ENCODE data around the gene CASK. TPM values are rescaled to one million over a fixed set of nuclear protein-coding genes. Genes with fewer than 3 reads are reported as not detected.
"Not testable (repeated sequence)": the region's sequence is repeated elsewhere in the genome, so short reads cannot be mapped to it uniquely, and the experiment has no call there.

CASK gene
- total RNA-seq, 1 donor from 2014 or later: 38.2 TPM

DNA sequence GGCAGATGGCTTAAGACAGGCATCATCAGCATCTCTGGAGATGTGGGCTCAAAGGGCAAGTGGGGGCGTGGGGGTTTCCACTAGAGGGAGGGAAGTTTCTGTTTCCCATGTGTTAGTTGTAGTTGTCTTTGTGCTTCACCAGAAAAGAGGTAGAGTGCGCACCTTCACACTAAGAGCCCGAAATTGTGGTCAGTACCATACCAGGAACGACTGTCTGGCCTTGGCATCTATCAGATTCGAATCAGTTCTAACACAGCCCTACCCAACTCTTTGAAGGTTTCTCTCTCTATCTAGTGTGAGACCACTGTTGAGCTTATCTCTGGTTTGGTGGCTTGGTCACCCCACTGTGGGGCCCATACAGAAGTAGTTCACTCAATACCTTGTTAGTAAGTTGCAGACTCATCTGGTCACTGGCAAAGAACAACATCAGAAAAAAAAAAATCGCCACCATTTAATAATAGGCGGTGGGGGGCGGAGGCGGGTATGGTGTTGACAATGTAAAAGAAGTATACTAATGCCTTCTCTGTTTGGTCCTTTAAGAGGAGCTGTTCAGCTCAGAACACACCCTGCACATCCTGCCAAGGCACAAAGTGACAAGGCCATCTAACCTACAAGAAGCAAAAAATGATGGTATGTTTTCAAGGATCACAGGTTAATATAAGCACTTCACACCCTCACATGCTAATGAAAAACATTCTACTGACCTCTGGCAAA lies 405.1 kb downstream of the CASK start:
- no peak for TF ChIP-seq CTCF (IDR thresholded peaks at IDR 0.05)
- intact Hi-C loops (cut with DNase I): no loop called here
- Histone ChIP-seq H3K27ac (no peak overlapping the region), H3K9me3 (no peaks in the 10 kb centered on the region), H3K36me3 (peaks cover 4% of the 10 kb centered on the region), H3K4me3 (no peak overlapping the region), H3K27me3 (ENCODE audit: low read depth) (no peaks in the 10 kb centered on the region), H3K4me1 (no peaks in the 10 kb centered on the region)
- no peak for ATAC-seq
- DNase-seq: no peak

- Histone ChIP-seq H3K9me3 (no peaks in the 10 kb centered on the region), H3K4me1 (no peaks in the 10 kb centered on the region), H3K36me3 (no peaks in the 10 kb centered on the region), H3K4me3 (no peak overlapping the region), H3K27me3 (ENCODE audit: low read depth) (no peaks in the 10 kb centered on the region), H3K27ac (no peak overlapping the region)
- no peak for TF ChIP-seq CTCF (IDR thresholded peaks at IDR 0.05)
- DNase-seq (no peak), ATAC-seq (no peak)
- intact Hi-C loops (cut with DNase I): no loop called here
Measured at GRCh38 chrX:41516999-41517765, 406.2 kb downstream of the CASK start.

DNA sequence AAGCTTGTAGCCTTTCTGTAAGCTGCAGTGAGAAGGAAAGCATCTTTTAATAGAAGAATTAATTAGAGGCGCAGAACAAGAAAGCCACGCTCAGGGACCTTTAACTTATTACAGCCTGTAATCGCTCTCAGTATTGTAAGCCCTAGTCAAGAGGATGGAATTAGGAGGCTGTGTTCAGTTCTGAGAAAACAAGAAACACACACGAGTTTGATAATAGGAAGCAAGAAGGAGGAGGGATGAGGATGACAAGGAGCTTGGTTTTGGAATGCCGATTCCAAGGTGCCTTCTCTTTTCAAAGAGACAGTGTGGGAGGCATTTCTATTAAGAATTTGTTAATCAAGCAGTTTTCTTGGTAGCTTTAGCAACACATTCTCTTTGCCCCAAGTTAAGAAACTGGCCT lies 406.9 kb downstream of the CASK start:
- no peaks in the 10 kb centered on the region for H3K36me3 ChIP-seq
- intact Hi-C loops (cut with DNase I): no loop called here
- no peaks in the 10 kb centered on the region for H3K9me3 ChIP-seq
- no peak for TF ChIP-seq CTCF (IDR thresholded peaks at IDR 0.05)
- no peaks in the 10 kb centered on the region for H3K27me3 ChIP-seq (ENCODE audit: low read depth)
- DNase-seq: no peak
- no peak for ATAC-seq
- no peak overlapping the region for H3K27ac ChIP-seq
- H3K4me1 ChIP-seq: no peaks in the 10 kb centered on the region
- H3K4me3 ChIP-seq: no peak overlapping the region

DNA sequence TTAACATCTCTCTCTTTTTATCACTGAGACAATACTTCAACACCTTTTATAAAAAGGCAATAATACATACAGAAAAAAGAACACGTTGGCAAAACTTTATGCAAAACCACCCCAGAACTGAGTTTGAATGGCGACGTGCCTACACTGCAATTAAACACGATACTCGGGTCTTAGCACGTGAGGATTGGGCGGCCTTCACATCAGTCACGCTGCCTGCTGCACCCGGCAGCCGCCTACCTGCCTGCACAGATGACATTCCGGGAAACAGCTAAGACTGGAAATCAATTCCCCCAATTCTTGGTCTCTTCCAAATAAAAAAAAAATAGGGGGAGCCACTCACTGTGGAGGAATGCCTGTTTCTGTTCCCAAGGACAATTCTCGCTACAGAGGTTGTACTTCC lies 408.0 kb downstream of the CASK start:
- H3K4me3 ChIP-seq: no peak overlapping the region
- no peaks in the 10 kb centered on the region for H3K36me3 ChIP-seq
- DNase-seq: no peak
- no peaks in the 10 kb centered on the region for H3K9me3 ChIP-seq
- no peak for ATAC-seq
- no peak for TF ChIP-seq CTCF (IDR thresholded peaks at IDR 0.05)
- intact Hi-C loops (cut with DNase I): no loop called here
- no peak overlapping the region for H3K27ac ChIP-seq
- H3K27me3 ChIP-seq (ENCODE audit: low read depth): no peaks in the 10 kb centered on the region
- H3K4me1 ChIP-seq: no peaks in the 10 kb centered on the region

DNA sequence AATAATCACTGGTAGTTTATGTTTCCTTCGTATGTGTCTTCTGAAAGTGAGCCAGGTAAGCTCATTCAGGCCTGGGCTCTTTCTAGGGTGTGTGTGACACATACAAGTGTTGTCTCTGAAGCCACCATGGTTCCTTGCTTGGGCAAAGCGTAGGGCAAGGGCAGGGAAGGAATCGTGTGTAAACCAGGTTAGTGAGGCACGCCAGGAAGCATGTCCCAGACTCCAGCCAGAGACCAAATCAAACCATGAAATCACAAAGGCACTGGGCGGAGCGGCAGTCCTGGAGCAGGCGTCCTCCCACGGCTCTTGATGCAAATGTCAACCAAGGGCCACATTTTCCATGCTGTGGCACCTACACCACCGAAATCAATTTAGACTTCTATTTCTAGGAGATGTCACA lies 409.2 kb downstream of the CASK start:
- H3K9me3 ChIP-seq: no peaks in the 10 kb centered on the region
- no peak for DNase-seq
- H3K27ac ChIP-seq: no peak overlapping the region
- ATAC-seq: no peak
- no peaks in the 10 kb centered on the region for H3K27me3 ChIP-seq (ENCODE audit: low read depth)
- no peaks in the 10 kb centered on the region for H3K36me3 ChIP-seq
- no peak overlapping the region for H3K4me3 ChIP-seq
- no peaks in the 10 kb centered on the region for H3K4me1 ChIP-seq
- no peak for TF ChIP-seq CTCF (IDR thresholded peaks at IDR 0.05)
- intact Hi-C loops (cut with DNase I): no loop called here

DNA sequence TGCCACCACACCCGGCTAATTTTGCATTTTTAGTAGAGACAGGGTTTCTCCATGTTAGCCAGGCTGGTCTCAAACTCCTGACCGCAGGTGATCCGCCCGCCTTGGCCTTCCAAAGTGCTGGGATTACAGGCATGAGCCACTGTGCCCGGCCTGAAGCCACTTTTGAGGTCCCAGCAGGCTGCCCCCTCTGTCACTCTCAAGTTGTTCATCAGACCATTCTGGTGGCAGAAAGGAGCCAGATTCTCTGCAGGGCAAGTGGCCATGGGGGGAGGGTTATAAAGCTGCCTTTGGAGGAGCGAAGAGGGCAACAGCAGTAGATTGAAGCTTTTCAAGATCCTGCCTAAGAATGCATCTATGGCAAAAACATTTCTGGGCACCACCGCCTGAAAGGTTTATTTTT lies 410.5 kb downstream of the CASK start:
- H3K27ac ChIP-seq; H3K4me1 ChIP-seq; H3K4me3 ChIP-seq; intact Hi-C loops (cut with DNase I); ATAC-seq; DNase-seq; H3K36me3 ChIP-seq; H3K9me3 ChIP-seq; H3K27me3 ChIP-seq (ENCODE audit: low read depth): not testable (repeated sequence)

Data from lower lobe of right lung (tissue), 2 donors.